NCI-H1417 treated with DMSO at 0.1 percent for 48 hours (cell line): ENCODE results near the gene CHST8.
A peak's percentile ranks its signal among the peaks of the same experiment; 100 is the strongest.

Experiments
- DNase-seq: peaks from one replicate; lab custom pipeline; 2025; lab: John Stamatoyannopoulos, UW

CHST8 gene

DNA sequence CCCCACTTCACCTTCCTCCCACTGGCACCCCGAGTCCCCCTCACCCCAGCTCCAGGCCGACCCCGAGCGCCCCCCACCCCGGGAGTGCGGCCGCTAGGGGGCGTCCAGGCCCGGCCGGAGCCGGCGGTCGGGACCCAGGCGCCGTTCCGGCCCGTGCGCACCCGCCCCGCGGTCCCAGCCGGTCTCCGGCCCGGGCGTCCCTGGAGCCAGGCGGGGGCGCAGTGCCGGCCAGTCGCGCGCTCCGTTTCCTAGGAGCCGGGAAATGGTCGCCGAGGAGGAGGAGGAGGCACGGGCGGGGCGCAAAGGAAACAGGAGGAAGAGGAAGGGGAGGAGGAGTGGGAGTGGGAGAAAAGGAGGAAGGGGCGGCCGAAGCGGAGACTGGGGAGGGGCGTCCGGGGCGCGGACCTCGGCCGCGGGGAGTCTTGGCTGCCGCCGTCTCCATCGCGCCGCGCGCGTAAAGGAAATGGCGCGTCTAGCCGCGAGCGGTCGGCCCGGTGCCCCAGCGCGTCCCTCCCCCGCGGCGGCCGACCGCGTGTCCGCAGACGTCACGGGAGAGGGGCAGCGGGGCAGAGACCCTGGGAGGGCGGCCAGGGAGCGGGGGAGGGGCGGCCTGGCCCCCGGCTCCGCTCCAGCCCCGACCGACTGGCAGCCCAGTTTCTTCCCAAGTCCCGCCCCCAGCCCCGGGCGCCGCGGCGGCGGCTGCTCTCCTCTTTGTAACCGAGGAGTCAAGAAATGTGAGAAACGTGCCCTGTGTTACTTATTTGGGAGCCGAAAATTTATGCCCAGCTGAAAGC, 173.8 kb downstream of the CHST8 start:
- peak; percentile 4 for DNase-seq

GRCh38 chr19:33796164-33796875, 174.6 kb downstream of the CHST8 start, which contains the start of gene KCTD15:
Gene KCTD15, plus strand, starts transcription at chr19:33796870. Its CDS starts 3,585 bp downstream, at chr19:33800455.
- peak; percentile 5 for DNase-seq

DNA sequence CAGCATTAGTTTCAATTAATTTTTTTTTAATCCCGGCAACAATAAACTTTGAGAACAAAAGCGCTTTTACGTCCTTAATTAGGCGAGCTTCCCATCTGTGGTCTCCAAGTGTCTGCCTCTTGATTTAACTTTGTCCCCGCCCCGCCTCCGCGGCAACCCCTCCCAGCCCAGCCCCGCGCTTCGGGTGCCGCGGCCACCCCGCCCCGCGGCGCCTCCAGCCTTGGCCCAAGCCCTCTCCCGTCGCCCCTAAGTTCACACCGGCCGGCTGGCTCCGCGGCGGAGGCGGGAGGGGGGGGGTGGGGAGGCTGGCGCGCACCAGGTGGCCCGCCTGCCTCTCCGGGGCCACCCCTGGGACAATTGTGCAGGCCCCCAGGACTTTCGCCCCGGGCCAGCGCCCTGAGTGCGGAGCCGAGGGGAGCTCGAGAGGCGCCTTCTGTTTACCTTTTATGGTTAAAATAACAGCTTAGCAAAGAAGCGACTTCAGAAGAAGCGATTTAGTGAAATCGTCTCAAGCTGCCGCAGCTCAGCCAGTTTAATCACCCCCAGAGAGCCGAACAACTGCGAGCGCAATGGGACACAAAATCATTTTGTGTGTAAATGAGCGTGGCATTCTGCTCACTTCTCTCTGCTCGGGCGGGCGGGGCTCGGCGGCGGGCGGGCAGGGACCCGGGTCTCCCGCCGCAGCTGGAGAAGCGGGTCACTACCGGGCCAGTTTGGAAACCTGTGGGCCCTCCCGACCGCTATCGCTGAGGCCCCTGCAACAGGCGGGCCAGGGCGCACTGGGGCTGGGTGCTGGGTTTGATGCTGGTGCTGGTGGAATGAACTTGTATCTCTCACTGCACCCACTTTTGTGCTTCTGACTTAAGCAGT, 176.3 kb downstream of the CHST8 start:
- DNase-seq = no peak

- DNase-seq = no peak
Measured at GRCh38 chr19:33798681-33799111, 176.9 kb downstream of the CHST8 start.

DNA sequence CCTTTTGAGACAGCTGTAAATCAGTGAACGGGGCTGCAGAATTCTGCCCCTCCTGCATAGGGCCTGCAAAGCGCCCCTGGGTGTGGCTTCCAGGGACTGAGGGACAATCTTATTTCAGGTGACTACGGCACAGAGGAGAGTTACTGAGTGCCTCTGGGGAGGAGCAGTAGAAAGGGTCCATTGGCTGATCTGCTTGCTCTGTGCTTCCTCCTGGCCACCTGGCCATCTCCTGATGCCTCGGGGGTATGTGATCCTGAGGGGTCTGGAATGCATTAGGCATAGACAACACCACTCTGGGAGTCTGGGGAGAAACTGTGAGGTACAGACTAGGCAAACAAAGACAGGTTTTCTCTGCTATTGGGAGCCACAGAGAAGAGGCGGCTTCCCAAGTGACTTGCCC, 177.7 kb downstream of the CHST8 start:
- DNase-seq = no peak

- no peak for DNase-seq
Measured at GRCh38 chr19:33800012-33800680, 178.4 kb downstream of the CHST8 start.

DNA sequence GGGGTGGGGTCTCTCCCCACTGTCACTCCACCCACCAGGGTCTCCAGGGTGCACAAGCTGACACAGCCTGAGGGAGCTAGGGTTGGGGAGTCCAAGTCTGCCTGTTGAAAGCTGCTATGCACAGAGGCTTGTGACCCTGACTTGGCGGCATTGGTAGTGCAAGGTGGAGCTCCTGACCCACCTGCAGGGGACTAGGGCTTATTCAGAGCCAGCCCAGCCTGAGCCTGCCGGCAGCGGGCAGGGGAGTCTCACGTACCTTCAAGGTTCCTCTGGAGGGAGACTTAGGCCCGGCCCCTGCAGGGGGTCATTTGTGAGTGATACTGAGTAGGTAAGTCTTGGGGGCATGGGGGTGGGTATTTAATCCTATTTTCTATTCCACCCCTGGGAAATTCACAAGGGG, 179.7 kb downstream of the CHST8 start:
- no peak for DNase-seq

- DNase-seq = no peak
Measured at GRCh38 chr19:33802001-33802400, 180.2 kb downstream of the CHST8 start.

DNA sequence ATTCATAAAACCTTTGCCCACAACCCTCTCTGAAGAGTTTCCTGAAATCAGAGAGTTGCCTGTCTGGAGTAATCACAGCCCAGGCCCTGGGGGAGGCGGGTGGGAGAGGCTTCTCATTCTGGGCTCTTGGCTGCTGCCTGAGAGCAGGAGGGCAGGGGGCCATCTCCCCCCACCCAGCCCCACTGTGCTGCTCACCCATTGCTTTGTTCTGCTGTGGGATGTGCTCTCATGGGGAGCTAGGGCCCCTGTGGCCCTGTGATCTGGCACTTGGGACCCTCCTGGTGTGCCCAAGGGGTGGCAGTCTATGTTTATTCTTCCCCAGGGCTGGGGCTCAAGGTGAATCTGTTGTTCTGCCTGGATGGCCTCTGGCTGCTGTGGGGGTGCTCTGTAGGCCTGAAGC, 181.0 kb downstream of the CHST8 start:
- no peak for DNase-seq

- DNase-seq = no peak
Measured at GRCh38 chr19:33803383-33803782, 181.6 kb downstream of the CHST8 start.

DNA sequence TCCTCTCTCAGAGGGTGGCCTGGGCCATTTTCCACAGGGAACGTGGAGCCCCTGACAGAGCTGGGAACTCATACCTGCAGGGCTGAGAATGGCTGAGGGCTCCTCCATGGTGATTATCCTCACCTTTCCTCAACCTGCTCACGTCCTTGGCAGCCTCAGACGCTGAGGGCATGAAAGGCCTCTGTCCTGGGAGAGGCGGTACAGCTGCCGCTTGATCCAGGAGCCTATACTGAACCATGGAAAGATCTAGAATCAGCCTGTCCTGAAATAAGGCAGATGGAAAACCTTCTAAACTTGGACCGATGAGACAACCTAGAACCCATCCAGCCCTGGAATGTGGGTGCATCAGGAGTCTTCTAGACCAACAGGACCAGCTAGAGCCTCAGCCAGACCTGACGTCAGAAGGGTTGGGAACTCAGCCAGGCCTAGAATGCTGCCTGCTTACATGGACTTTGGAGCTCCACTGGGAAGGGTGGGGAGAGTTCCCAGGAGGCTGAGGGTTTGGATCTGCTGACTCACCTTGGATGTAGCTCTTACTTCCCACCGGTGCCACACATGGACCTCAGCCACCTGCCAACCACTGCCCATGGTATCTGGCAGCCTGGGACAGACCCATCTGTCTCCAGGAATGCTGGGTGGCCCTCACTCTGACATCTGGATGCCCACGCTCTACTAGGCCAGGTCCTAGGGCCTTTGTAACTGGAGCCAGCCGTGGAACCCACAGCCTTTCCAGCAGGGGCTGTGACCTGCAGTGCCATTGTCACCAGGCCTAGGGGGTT, 182.5 kb downstream of the CHST8 start:
- DNase-seq = no peak

DNA sequence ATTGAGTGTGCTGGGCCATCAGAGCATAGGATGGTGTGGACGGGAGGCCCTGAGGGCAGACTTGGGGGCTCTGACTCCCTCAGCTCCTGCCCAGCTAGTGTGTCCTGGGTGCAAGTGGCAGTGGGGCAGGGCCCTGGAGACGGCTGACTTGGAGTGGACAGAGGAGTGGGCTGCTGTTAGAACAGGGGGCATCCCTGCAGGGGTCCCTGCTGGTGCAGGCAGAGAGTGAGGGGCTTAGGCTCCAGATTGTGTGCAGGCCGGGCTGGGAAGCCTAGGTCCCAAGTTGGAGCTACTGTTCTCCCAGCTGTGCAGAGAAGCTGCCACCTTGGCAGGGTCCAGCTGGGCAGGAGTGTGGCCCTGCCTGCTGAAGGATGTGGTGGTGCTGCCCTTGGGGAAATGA, 183.6 kb downstream of the CHST8 start:
- no peak for DNase-seq

- DNase-seq = no peak
Measured at GRCh38 chr19:33805840-33806433, 184.2 kb downstream of the CHST8 start.

DNA sequence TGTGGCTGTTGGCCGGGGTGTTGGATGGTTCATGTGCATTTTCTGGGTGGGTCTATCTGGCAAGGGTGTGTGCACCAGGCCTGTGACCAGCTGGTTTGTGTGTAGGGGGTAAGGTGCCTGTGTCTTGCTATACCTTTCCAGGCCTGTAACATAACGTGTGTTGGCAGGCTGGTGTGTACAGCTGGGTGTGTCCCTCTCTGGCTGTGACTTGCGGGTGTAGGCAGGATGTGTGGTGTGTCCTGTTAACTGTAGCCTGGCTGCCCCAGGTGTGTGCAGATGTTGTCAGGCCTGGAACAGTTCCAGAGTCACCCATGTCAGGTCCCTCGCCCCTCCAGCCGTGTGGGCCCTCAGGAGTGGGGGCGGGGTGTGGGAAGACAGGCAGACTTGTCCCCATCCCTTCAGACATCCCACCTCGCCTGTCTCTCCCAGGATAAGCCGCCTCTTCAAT, 184.7 kb downstream of the CHST8 start:
- no peak for DNase-seq

- DNase-seq = no peak
Measured at GRCh38 chr19:33808399-33808798, 186.6 kb downstream of the CHST8 start.

DNA sequence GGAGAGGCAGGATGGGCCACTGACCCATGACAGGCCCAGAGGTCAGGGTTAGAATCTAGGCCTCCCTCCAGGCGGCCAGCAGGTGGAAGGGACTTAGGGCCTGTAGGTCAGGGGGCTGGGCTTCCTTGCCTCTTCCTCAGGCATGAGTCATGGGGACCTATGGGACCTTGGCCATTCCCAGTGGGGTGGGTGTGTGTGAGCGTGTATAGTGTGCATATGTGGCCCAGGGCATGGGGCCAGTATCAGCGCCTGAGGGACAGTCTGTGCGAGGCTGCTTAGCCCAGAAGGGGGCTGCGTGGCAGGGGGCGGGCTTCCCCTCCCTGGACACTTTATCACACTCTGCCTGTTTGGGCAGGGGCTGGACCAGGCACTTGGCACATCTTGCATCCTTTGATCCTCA, 188.2 kb downstream of the CHST8 start:
- no peak for DNase-seq

GRCh38 chr19:33810821-33811220, 189.1 kb downstream of the CHST8 start:
- DNase-seq = no peak

DNA sequence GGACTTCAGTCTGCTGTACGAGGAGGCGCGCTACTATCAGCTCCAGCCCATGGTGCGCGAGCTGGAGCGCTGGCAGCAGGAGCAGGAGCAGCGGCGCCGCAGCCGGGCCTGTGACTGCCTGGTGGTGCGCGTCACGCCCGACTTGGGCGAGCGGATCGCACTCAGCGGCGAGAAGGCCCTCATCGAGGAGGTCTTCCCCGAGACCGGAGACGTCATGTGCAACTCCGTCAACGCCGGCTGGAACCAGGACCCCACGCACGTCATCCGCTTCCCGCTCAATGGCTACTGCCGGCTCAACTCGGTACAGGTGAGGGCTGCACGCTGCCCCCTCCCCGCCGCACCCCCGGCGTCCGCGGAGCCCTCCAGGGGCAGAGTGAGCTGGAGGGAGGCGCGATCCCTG, 189.5 kb downstream of the CHST8 start:
- no peak for DNase-seq

DNA sequence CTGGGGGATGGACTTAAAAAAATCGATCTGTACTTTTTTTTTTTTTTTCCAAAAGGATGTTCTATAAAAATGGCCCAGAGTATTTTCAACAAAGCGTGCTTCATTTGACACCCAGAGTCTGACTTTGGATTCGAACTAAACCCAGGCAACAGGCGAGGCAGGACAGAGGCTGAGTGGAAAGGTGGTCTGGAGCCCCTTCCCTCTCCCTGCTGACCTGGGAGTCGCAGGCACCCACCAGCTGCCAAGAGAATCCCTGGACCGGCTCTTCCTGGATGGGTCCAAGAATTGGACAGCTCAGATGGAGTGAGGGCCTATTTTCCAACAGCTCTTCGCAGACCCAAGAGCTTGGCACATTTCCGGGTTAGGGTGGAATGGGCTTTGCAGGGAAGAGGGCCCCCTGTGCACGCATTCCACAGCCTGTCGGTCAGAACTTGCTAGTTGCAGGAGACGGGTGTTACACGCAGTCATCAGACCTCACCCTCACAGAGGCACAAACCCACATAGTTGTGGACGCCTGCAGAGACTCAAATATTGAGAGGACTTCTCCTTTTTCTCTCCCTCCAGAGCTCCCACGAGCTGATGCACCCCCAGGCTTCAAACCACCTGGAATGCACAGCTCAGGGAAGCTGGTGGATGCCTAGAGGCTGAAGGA, 190.1 kb downstream of the CHST8 start:
- DNase-seq = no peak
